T-helper 1 cell treated with Interleukin-12 subunit alpha and Interleukin-12 subunit beta and Interleukin-4 antibody, amounts not matched to agents 30 ng/mL and 1 ng/mL, for 36 hours (primary cell): ENCODE data around the gene RNF40. TPM values are rescaled to one million over a fixed set of nuclear protein-coding genes. Genes with fewer than 3 reads are reported as not detected.

Experiments used
- intact Hi-C: fragments of 100-400 bp; cut with micrococcal nuclease; formaldehyde crosslinking; loops from one replicate; pipeline ENCODE4 v1.15.1; 2024
- total RNA-seq: library from RNA; stranded (reverse); gene quantifications from 2 replicates; pipeline ENCODE4 v1.2.3, GENCODE V29; 2022

The RNF40 gene
- total RNA-seq, 1 donor from 2014 or later, result 102 TPM

GRCh38 chr16:30761427-30761927, 645 bp upstream of the RNF40 start:
- intact Hi-C loops, result loop anchor here (5.0 kb wide), 2 partner anchors 271 to 764 kb away; partner anchors contain the start of genes HIRIP3, INO80E and STX4

GRCh38 chr16:30762991-30763725, 1.0 kb downstream of the RNF40 start:
- intact Hi-C loops, result loop anchor here (1.0 to 5.0 kb wide), 15 partner anchors 12 to 766 kb away; partner anchors contain the start of genes CTF1, FBRS, HIRIP3 and INO80E

- intact Hi-C loops, result loop anchor here (5.0 kb wide), 2 partner anchors 268 to 767 kb away; partner anchors contain the start of genes HIRIP3, INO80E and STX4
Measured at GRCh38 chr16:30764086-30764485, 2.0 kb downstream of the RNF40 start.

DNA sequence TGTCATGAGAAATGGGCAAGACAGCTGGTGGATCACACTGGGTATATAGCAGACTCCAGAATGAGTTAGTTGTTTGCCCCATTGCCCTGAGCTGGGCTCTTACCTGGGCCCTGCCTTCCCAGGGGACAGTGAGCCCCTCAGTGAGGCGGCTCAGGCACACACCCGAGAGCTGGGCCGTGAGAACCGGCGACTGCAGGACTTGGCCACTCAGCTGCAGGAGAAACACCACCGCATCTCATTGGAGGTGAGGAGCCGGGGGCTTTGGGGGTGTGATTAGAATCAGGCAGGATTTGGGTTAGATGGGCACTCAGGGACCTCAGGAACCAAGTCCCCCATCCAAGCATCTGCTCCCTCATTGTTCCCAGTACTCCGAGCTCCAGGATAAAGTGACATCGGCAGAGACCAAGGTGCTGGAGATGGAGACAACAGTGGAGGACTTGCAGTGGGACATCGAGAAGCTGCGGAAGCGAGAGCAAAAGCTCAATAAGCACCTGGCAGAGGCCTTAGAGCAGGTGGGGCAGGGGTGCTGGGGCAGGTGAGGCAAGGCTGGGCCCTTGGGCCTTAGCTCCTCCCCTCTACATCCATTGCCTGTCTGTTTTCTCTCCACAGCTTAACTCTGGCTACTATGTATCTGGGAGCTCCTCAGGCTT, 2.8 kb downstream of the RNF40 start:
- intact Hi-C loops, result loop anchor here (5.0 kb wide), 2 partner anchors 267 to 768 kb away; partner anchors contain the start of genes HIRIP3, INO80E and STX4

DNA sequence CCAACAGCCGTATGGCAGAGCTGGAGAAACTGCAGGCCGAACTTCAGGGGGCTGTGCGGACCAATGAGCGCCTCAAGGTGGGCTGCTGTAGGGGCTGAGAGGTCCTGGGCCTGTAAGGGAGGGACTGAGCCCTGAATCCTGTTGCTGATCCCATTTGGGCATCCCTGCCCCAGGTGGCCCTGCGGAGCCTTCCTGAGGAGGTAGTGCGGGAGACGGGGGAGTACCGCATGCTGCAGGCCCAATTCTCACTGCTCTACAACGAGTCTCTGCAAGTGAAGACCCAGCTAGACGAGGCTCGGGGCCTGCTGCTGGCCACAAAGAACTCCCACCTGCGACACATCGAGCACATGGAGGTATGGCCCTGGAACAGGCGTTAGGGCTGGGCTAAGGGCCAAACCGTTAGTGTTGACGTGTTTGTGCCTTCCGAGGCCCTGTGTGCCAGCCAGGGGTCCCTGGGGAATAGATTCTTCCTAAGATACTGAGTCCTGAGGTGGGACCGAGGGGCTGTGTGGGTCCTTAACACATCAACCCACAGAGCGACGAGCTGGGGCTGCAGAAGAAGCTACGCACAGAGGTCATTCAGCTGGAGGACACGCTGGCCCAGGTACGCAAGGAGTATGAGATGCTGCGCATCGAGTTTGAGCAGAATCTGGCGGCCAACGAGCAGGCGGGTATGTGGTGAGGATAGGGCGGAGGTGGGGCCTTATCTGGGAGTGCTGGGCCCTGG, 4.2 kb downstream of the RNF40 start:
- intact Hi-C loops, result no loop called here

DNA sequence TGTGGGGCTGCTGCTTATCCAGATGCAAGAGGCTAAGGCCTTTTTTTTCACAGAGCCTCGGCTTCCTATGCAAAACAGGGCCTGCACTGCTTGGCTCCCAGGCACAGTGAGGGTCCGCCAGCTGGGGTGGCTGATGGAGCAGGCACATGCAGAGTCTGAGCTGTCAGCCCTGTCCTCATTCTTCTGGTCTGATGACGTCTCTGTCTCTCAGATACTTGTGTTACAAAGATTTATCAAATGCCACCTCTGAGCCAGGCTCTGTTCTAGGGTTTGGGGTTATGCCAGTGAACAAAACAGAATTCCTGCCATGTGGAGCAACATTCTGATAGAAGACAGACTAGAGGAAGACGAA, 4.8 kb downstream of the RNF40 start:
- intact Hi-C loops, result no loop called here

- intact Hi-C loops, result no loop called here
Measured at GRCh38 chr16:30767767-30768465, 5.8 kb downstream of the RNF40 start.

DNA sequence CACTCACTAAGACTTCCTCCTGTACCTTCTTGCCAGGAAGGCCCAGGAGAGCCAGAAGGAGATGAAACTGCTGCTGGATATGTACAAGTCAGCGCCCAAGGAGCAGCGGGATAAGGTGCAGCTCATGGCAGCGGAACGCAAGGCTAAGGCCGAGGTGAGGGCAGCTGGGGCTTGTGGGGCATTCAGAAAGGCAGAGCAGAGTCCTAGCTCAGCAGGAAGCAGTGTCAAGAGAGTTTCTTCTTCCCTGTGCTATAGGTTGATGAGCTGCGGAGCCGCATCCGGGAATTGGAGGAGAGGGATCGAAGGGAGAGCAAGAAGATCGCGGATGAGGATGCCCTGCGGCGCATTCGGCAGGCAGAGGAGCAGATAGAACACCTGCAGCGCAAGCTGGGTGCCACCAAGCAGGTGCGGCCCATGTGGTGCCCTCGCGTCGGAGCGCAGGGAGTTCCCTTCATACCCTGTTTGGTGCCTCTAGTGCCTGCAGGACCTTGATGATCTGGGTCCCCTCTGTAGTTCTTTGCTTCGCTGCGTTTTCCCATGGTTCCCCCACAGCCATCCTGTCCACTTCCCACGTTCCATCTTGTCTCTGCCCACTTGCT, 6.6 kb downstream of the RNF40 start:
- intact Hi-C loops, result no loop called here

- intact Hi-C loops, result no loop called here
Measured at GRCh38 chr16:30769379-30770089, 7.4 kb downstream of the RNF40 start.

GRCh38 chr16:30771726-30772125, 9.6 kb downstream of the RNF40 start:
- intact Hi-C loops, result no loop called here

- intact Hi-C loops, result no loop called here
Measured at GRCh38 chr16:30773826-30774225, 11.7 kb downstream of the RNF40 start.

DNA sequence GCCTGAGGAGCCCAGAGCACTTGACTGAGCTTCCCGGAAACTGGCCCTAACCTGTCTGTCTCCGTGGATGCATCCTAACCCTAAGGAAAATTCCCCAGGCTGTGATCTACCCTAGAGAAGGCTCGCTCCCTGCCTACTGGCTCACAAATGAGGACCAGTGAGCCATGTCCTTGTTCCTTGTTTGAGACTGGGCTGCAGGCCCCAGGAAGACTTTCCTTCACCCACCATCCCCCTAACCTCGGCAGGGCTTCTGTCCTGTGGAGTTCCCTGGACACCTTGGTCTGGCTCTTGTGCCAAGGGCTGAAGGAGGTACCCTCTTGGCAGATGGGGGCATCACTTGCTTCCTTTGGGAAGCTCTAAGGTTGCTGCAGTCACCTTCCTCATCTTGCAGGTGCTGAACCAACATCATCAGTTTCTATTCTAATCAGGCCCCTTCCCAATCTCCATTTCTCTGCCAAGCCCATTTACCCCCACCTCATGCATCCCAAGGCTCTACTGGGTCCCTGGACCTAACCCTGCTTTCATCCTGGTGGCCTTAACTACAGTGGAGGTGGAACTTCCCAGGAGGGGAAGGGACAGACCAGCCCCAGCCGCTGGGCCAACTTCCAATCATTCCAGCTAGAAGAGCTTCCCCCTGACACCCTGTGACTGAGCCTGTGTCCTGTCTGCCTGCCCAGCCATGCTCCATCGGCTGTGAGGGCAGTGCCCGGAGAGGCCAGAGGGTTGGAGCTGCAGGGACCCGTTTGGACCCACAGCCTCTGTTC, 12.4 kb downstream of the RNF40 start:
- intact Hi-C loops, result loop anchor here (1.0 kb wide), 4 partner anchors 12 to 148 kb away; partner anchors contain the start of genes CFAP119 and RNF40

DNA sequence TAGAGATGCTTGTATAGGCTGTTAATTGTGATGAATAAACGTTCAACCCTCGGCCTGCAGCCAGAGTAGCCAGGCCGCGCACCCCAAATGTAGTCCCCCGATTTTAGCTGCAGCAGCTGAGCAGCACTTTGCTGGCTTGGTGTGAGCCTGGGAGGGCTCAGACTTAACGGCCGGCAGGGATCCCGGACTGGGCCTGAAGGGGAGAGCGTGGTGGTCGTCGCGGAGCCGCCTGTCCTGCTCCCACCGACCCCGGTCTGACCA, 12.9 kb downstream of the RNF40 start:
- intact Hi-C loops, result loop anchor here (1.0 kb wide), 4 partner anchors 13 to 147 kb away; partner anchors contain the start of genes CFAP119 and RNF40

- intact Hi-C loops, result loop anchor here (1.0 kb wide), 4 partner anchors 13 to 147 kb away; partner anchors contain the start of genes CFAP119 and RNF40
Measured at GRCh38 chr16:30775392-30776188, 13.5 kb downstream of the RNF40 start.

GRCh38 chr16:30777591-30778297, 15.6 kb downstream of the RNF40 start:
- intact Hi-C loops, result no loop called here

GRCh38 chr16:30778549-30779244, 16.6 kb downstream of the RNF40 start:
- intact Hi-C loops, result no loop called here

DNA sequence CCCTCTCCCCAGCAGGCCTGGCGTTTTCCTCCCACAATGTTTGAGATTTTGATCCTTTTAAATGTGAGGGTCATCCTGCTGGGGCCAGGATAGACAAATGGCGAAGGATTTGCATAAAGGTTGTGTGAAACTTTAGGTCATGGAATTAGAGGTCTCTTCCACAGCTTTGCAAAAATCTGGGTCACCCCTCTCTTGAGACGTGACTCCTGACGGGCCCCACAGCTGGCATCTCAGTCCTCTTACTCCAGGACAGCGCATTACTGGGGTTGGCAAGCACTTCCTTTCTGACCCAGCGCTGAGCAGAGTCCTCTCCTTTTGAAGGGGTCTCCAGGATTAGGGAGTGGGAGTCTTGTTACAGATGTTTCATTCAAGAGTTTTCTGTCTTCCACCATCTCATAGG, 17.5 kb downstream of the RNF40 start:
- intact Hi-C loops, result no loop called here
